Calu3 (cell line): ENCODE results near the gene XRN2. TPM values are rescaled to one million over a fixed set of nuclear protein-coding genes. Genes with fewer than 3 reads are reported as not detected.

Source experiments
- BruUV-seq: library from RNA; stranded (reverse); fragments of 400-500 nt; replicated peaks from 2 replicates; lab custom pipeline; 2021; lab: Mats Ljungman, UMichigan
- CTCF ChIA-PET: fragments of 300-600 bp; sonication (Branson Sonifier 250); formaldehyde crosslinking; loops from one replicate; lab custom pipeline; 2022; ENCODE audit warnings: antibody characterized with exemption; lab: Charles Lee
- DNase-seq: peaks from one replicate; pipeline ENCODE4 v3.0.0; 2022
- H3K27ac Mint-ChIP-seq: one replicate; pipeline ENCODE4 v1.8.0; 2022; ENCODE audit warnings: mixed read lengths; ENCODE audit not compliant: unreplicated experiment
- H3K27me3 Mint-ChIP-seq: one replicate; pipeline ENCODE4 v1.8.0; 2022; ENCODE audit warnings: mixed read lengths; ENCODE audit not compliant: unreplicated experiment
- H3K36me3 Mint-ChIP-seq: one replicate; pipeline ENCODE4 v1.8.0; 2022; ENCODE audit warnings: mild to moderate bottlenecking, moderate library complexity, mixed read lengths; ENCODE audit not compliant: insufficient read depth, unreplicated experiment
- H3K4me1 Mint-ChIP-seq: one replicate; pipeline ENCODE4 v1.8.0; 2022; ENCODE audit warnings: mild to moderate bottlenecking, low read depth, mixed read lengths; ENCODE audit not compliant: unreplicated experiment
- H3K4me3 Mint-ChIP-seq: one replicate; pipeline ENCODE4 v1.8.0; 2022; ENCODE audit warnings: mild to moderate bottlenecking, low read depth, moderate library complexity, mixed read lengths; ENCODE audit not compliant: unreplicated experiment
- H3K9me3 Mint-ChIP-seq: one replicate; pipeline ENCODE4 v1.8.0; 2022; ENCODE audit warnings: low read depth, mixed read lengths; ENCODE audit not compliant: unreplicated experiment
- CTCF ChIP-seq: fragments of 200-600 bp; IDR thresholded peaks from one replicate; pipeline ENCODE4 v1.8.0; 2022; ENCODE audit warnings: antibody characterized with exemption; ENCODE audit not compliant: unreplicated experiment
- intact Hi-C: fragments of 100-400 bp; cut with micrococcal nuclease; formaldehyde crosslinking; loops from one replicate; pipeline ENCODE4 v1.10.0; 2022; ENCODE audit not compliant: unreplicated experiment
- total RNA-seq: library from RNA; stranded (reverse); gene quantifications from 2 replicates; pipeline ENCODE4 v1.2.3, GENCODE V29; 2022

XRN2 gene
- total RNA-seq, 1 experiment from 2014 or later, result 24.7 TPM

- no peak for TF ChIP-seq CTCF
These were observed 68.9 kb downstream of the XRN2 start for GRCh38 chr20:21372016-21372415.

GRCh38 chr20:21373436-21373835 is 70.3 kb downstream of the XRN2 start:
- Mint-ChIP-seq H3K9me3 (no peaks in the 10 kb centered on the region), H3K36me3 (peaks cover 5% of the 10 kb centered on the region), H3K27ac (no peak overlapping the region), H3K4me3 (no peak overlapping the region), H3K27me3 (no peaks in the 10 kb centered on the region), H3K4me1 (peaks cover 8% of the 10 kb centered on the region)
- CTCF ChIA-PET, result no interaction called here
- BruUV-seq, result no TSS peak
- DNase-seq, result no peak
- TF ChIP-seq CTCF, result no peak
- intact Hi-C loops, result no loop called here

More at GRCh38 chr20:21372016-21372415, 68.9 kb downstream of the XRN2 start:
- H3K36me3 Mint-ChIP-seq, result peaks cover 5% of the 10 kb centered on the region
- H3K27me3 Mint-ChIP-seq, result no peaks in the 10 kb centered on the region
- intact Hi-C loops, result no loop called here
- H3K4me3 Mint-ChIP-seq, result no peak overlapping the region
- no peaks in the 10 kb centered on the region for H3K9me3 Mint-ChIP-seq
- no peak overlapping the region for H3K27ac Mint-ChIP-seq
- no TSS peak for BruUV-seq
- H3K4me1 Mint-ChIP-seq, result peaks cover 8% of the 10 kb centered on the region
- CTCF ChIA-PET, result no interaction called here
- no peak for DNase-seq

GRCh38 chr20:21376626-21377025 is 73.5 kb downstream of the XRN2 start:
- H3K27ac Mint-ChIP-seq, result no peak overlapping the region
- no peaks in the 10 kb centered on the region for H3K9me3 Mint-ChIP-seq
- no peak for TF ChIP-seq CTCF
- H3K27me3 Mint-ChIP-seq, result no peaks in the 10 kb centered on the region
- no TSS peak for BruUV-seq
- intact Hi-C loops, result no loop called here
- DNase-seq, result no peak
- H3K36me3 Mint-ChIP-seq, result no peaks in the 10 kb centered on the region
- peaks cover 8% of the 10 kb centered on the region for H3K4me1 Mint-ChIP-seq
- CTCF ChIA-PET, result no interaction called here
- H3K4me3 Mint-ChIP-seq, result no peak overlapping the region

- H3K27me3 Mint-ChIP-seq, result no peaks in the 10 kb centered on the region
- no peak for DNase-seq
- no peak overlapping the region for H3K27ac Mint-ChIP-seq
- no peak overlapping the region for H3K4me3 Mint-ChIP-seq
- H3K36me3 Mint-ChIP-seq, result no peaks in the 10 kb centered on the region
- H3K4me1 Mint-ChIP-seq, result peaks cover 8% of the 10 kb centered on the region
- intact Hi-C loops, result no loop called here
- CTCF ChIA-PET, result no interaction called here
- BruUV-seq, result no TSS peak
- TF ChIP-seq CTCF, result no peak
- H3K9me3 Mint-ChIP-seq, result no peaks in the 10 kb centered on the region
These were observed 74.6 kb downstream of the XRN2 start for GRCh38 chr20:21377701-21378100.
